H1 (cell line): ENCODE data around the gene MAN2A1. TPM values are rescaled to one million over a fixed set of nuclear protein-coding genes. Genes with fewer than 3 reads are reported as not detected.

Source experiments
- CTCF ChIA-PET: fragments of 300-600 bp; sonication (Branson Sonifier 250); formaldehyde crosslinking; loops from one replicate; lab custom pipeline; 2021; ENCODE audit not compliant: partially characterized antibody; lab: Charles Lee
- POLR2A ChIA-PET: fragments of 300-600 bp; sonication (Branson Sonifier 250); formaldehyde crosslinking; loops from one replicate; lab custom pipeline; 2021; ENCODE audit warnings: inconsistent platforms; ENCODE audit not compliant: partially characterized antibody; lab: Charles Lee
- DNase-seq, 2 experiments: peaks; one replicate each; pipeline versions ENCODE4 v3.0.0 to v3.0.0-alpha.2; 2010 to 2022; ENCODE audit warnings: low spot score in 2 of 2, low read depth in 1 of 2, mixed read lengths in 1 of 2
- FAIRE-seq: peaks from 2 replicates; lab custom pipeline; 2011; peaks lifted over from hg19 to GRCh38; lab: Jason Lieb, UNC
- H2AFZ ChIP-seq: 2 replicates; pipeline ENCODE4 v1.8.1; 2012; ENCODE audit warnings: low read length, inconsistent platforms
- H2AK5ac ChIP-seq: 2 replicates; pipeline ENCODE4 v1.6.1; 2013; ENCODE audit warnings: low read depth, low read length
- H2BK120ac ChIP-seq: replicated peaks from 2 replicates; pipeline ENCODE3; 2013; ENCODE audit warnings: low read depth, low read length, inconsistent platforms
- H2BK12ac ChIP-seq: 2 replicates; pipeline ENCODE4 v1.6.1; 2013; ENCODE audit warnings: low read depth, low read length
- H2BK15ac ChIP-seq: 2 replicates; pipeline ENCODE4 v1.6.1; 2013; ENCODE audit warnings: low read length
- H2BK20ac ChIP-seq: 2 replicates; pipeline ENCODE4 v1.6.1; 2013; ENCODE audit warnings: low read length
- H2BK5ac ChIP-seq: 2 replicates; pipeline ENCODE4 v1.6.1; 2013; ENCODE audit warnings: low read depth, low read length
- H3K14ac ChIP-seq: 2 replicates; pipeline ENCODE4 v1.6.1; 2013; ENCODE audit warnings: inconsistent platforms; ENCODE audit not compliant: insufficient read length
- H3K18ac ChIP-seq: 2 replicates; pipeline ENCODE4 v1.6.1; 2013; ENCODE audit warnings: low read length; ENCODE audit errors: extremely low read depth
- H3K23ac ChIP-seq: 2 replicates; pipeline ENCODE4 v1.6.1; 2013; ENCODE audit warnings: inconsistent platforms; ENCODE audit not compliant: insufficient read length
- H3K23me2 ChIP-seq: 2 replicates; pipeline ENCODE4 v1.6.1; 2013; ENCODE audit warnings: low read depth, low read length
- H3K27ac ChIP-seq: 2 replicates; pipeline ENCODE4 v1.6.1; 2011; ENCODE audit warnings: low read depth, low read length, inconsistent platforms
- H3K27me3 ChIP-seq, 4 experiments: replicated peaks in 1 of 4; 1 replicate in 1 of 4; 2 replicates in 3 of 4; pipeline versions ENCODE4 v1.6.1 to v1.8.1; 2011 to 2013; ENCODE audit warnings: low read length in 3 of 4, mild to moderate bottlenecking in 3 of 4, inconsistent platforms in 2 of 4, mixed read lengths in 2 of 4, moderate library complexity in 1 of 4; ENCODE audit not compliant: control insufficient read depth in 3 of 4, insufficient read depth in 3 of 4; ENCODE audit errors: extremely low read depth in 1 of 4
- H3K36me3 ChIP-seq, 4 experiments: 2 replicates each; pipeline versions ENCODE4 v1.6.1 to v1.8.1; 2011 to 2013; ENCODE audit warnings: mild to moderate bottlenecking in 4 of 4, low read length in 3 of 4, moderate library complexity in 2 of 4, control low read depth in 1 of 4, inconsistent platforms in 1 of 4; ENCODE audit not compliant: insufficient read depth in 4 of 4, control insufficient read depth in 2 of 4
- H3K4ac ChIP-seq: replicated peaks from 2 replicates; pipeline ENCODE3; 2013; ENCODE audit warnings: low read length, low read depth, mixed read lengths, inconsistent platforms; ENCODE audit not compliant: insufficient read length
- H3K4me1 ChIP-seq, 4 experiments: replicated peaks in 1 of 4; 1 replicate in 1 of 4; 2 replicates in 3 of 4; pipeline versions ENCODE4 v1.6.1 to v1.8.1; 2011 to 2013; ENCODE audit warnings: low read length in 3 of 4, inconsistent platforms in 2 of 4, mixed read lengths in 1 of 4; ENCODE audit not compliant: insufficient read depth in 4 of 4, control insufficient read depth in 3 of 4
- H3K4me2 ChIP-seq, 2 experiments: 2 replicates each; pipeline versions ENCODE4 v1.6.1 to v1.8.1; 2011 to 2013; ENCODE audit warnings: low read depth in 2 of 2, low read length in 2 of 2, control low read depth in 1 of 2, inconsistent platforms in 1 of 2, mild to moderate bottlenecking in 1 of 2; ENCODE audit not compliant: insufficient read depth in 1 of 2
- H3K4me3 ChIP-seq, 4 experiments: fragments of 200-600, 300-600 bp in 1 of 4; sonication (generic), shearing (Covaris generic), sonication (Bioruptor Twin) in 1 of 4; 2 replicates each; pipeline versions ENCODE4 v1.5.1 to v1.8.1; 2011 to 2016; ENCODE audit warnings: low read length in 4 of 4, low read depth in 3 of 4, control low read depth in 2 of 4, inconsistent platforms in 2 of 4, mild to moderate bottlenecking in 2 of 4, mixed read lengths in 1 of 4, moderate library complexity in 1 of 4; ENCODE audit not compliant: insufficient read depth in 2 of 4; ENCODE audit errors: extremely low read depth in 1 of 4
- H3K56ac ChIP-seq: replicated peaks from 2 replicates; pipeline ENCODE3; 2013; ENCODE audit warnings: low read depth, mild to moderate bottlenecking, mixed read lengths, low read length, inconsistent platforms; ENCODE audit not compliant: insufficient read length
- H3K79me1 ChIP-seq: 2 replicates; pipeline ENCODE4 v1.6.1; 2013; ENCODE audit warnings: low read depth, low read length, control low read depth
- H3K79me2 ChIP-seq, 2 experiments: 2 replicates each; pipeline versions ENCODE4 v1.6.1 to v1.8.1; 2012 to 2013; ENCODE audit warnings: low read length in 2 of 2, mild to moderate bottlenecking in 2 of 2, inconsistent platforms in 1 of 2; ENCODE audit not compliant: insufficient read depth in 2 of 2, control insufficient read depth in 1 of 2
- H3K9ac ChIP-seq, 4 experiments: replicated peaks in 1 of 4; 1 replicate in 1 of 4; 2 replicates in 3 of 4; pipeline versions ENCODE4 v1.6.1 to v1.8.1; 2011 to 2013; ENCODE audit warnings: low read depth in 3 of 4, low read length in 3 of 4, control low read depth in 2 of 4, mild to moderate bottlenecking in 2 of 4, moderate library complexity in 2 of 4, inconsistent platforms in 1 of 4; ENCODE audit errors: extremely low read depth in 1 of 4
- H3K9me3 ChIP-seq, 2 experiments: 2 replicates each; pipeline versions ENCODE4 v1.6.1 to v1.8.1; 2012 to 2013; ENCODE audit warnings: mild to moderate bottlenecking in 2 of 2, moderate library complexity in 2 of 2, control low read depth in 1 of 2, inconsistent platforms in 1 of 2, low read depth in 1 of 2, low read length in 1 of 2, mixed read lengths in 1 of 2; ENCODE audit not compliant: insufficient read depth in 2 of 2
- H4K20me1 ChIP-seq, 2 experiments: replicated peaks in 1 of 2; 2 replicates each; pipeline versions ENCODE3 to v1.8.1; 2011 to 2013; ENCODE audit warnings: inconsistent platforms in 2 of 2, low read length in 2 of 2, mild to moderate bottlenecking in 1 of 2; ENCODE audit not compliant: insufficient read depth in 2 of 2, control insufficient read depth in 1 of 2
- H4K5ac ChIP-seq: 2 replicates; pipeline ENCODE4 v1.6.1; 2013; ENCODE audit warnings: low read length, low read depth, mixed read lengths, inconsistent platforms; ENCODE audit not compliant: insufficient read length
- H4K8ac ChIP-seq: 2 replicates; pipeline ENCODE4 v1.8.0; 2013; ENCODE audit warnings: mild to moderate bottlenecking, moderate library complexity, low read length, inconsistent platforms; ENCODE audit not compliant: insufficient read depth; ENCODE audit errors: extremely low read depth
- H4K91ac ChIP-seq: replicated peaks from 2 replicates; pipeline ENCODE3; 2013; ENCODE audit warnings: low read length, mixed read lengths, inconsistent platforms; ENCODE audit not compliant: insufficient read length
- BRCA1 ChIP-seq: IDR thresholded peaks from 2 replicates; pipeline ENCODE4 v1.6.1; 2012; ENCODE audit warnings: low read depth, low read length, improper control_type of control experiment
- EZH2 ChIP-seq: fragments of 200-600 bp; sonication (generic); IDR thresholded peaks from 2 replicates; pipeline ENCODE4 v1.7.1; 2012; ENCODE audit warnings: low read depth, mild to moderate bottlenecking, moderate library complexity, low read length, inconsistent platforms; ENCODE audit not compliant: severe bottlenecking
- JUND ChIP-seq: IDR thresholded peaks from 2 replicates; pipeline ENCODE4 v1.6.1; 2011; ENCODE audit warnings: mild to moderate bottlenecking, improper control_type of control experiment, low read length
- KDM5A ChIP-seq: fragments of 200-600 bp; IDR thresholded peaks from 2 replicates; pipeline ENCODE4 v1.7.1; 2012; ENCODE audit warnings: mild to moderate bottlenecking, low read length, inconsistent platforms, mixed read lengths
- NANOG ChIP-seq: IDR thresholded peaks from 2 replicates; pipeline ENCODE4 v1.6.1; 2011; ENCODE audit warnings: low read length, low read depth, mild to moderate bottlenecking, inconsistent platforms; ENCODE audit not compliant: insufficient read depth, poor library complexity, severe bottlenecking
- SP2 ChIP-seq: IDR thresholded peaks from 2 replicates; pipeline ENCODE4 v1.6.1; 2012; ENCODE audit warnings: mild to moderate bottlenecking, low read length, inconsistent platforms
- SRF ChIP-seq: IDR thresholded peaks from 2 replicates; pipeline ENCODE4 v1.6.1; 2011; ENCODE audit warnings: mild to moderate bottlenecking, low read depth, low read length, moderate library complexity
- TAF7 ChIP-seq: optimal IDR thresholded peaks from 2 replicates; pipeline ENCODE3; 2011; ENCODE audit warnings: low read depth, mild to moderate bottlenecking, inconsistent platforms, low read length, moderate library complexity, borderline replicate concordance
- TCF12 ChIP-seq: IDR thresholded peaks from 2 replicates; pipeline ENCODE4 v1.6.1; 2011; ENCODE audit warnings: low read depth, mild to moderate bottlenecking, low read length
- WGBS, 2 experiments: shearing (Covaris generic) in 1 of 2; methylation state at CpG; one replicate each; pipeline versions ENCODE4 v1.1.6 to v1.1.7; 2013 to 2015; ENCODE audit warnings: low lambda C conversion rate in 2 of 2, mixed read lengths in 2 of 2, inconsistent platforms in 1 of 2, low coverage in 1 of 2, missing lambda C conversion rate in 1 of 2; ENCODE audit not compliant: insufficient replicate concordance in 2 of 2, insufficient coverage in 1 of 2, insufficient read length in 1 of 2; ENCODE audit errors: extremely low coverage in 1 of 2, missing lambda C conversion rate in 1 of 2; 5-methylcytosine and 5-hydroxymethylcytosine counted together
- polyA plus RNA-seq, 7 experiments: library from polyadenylated mRNA; depleted of rRNA in 3 of 7; stranded (reverse) in 5 of 7; unstranded in 2 of 7; fragments of >200 nt in 5 of 7; fragments of 200-250 nt in 2 of 7; gene quantifications; 1 replicate in 5 of 7; 2 replicates in 1 of 7; 4 replicates in 1 of 7; pipeline versions ENCODE4 v1.2.1 to v1.2.3, GENCODE V29; 2011 to 2013; ENCODE audit warnings: missing spikeins in 2 of 7, mixed read lengths in 2 of 7
- total RNA-seq: library from RNA; stranded (reverse); fragmentation: NEBNext Ultra II Directional; extraction: Animal tissue kit (Norgen Biotek cat#: 25700); gene quantifications from 2 replicates; pipeline ENCODE4 v1.2.1, GENCODE V29; 2021
- TF ChIP-seq, protein P1 (sequence below), 3 experiments: IDR thresholded peaks; 1 replicate in 2 of 3; 2 replicates in 1 of 3; pipeline versions ENCODE4 v1.5.1 to v1.6.1; 2011; ENCODE audit warnings: low read length in 3 of 3, mild to moderate bottlenecking in 3 of 3, inconsistent platforms in 2 of 3, low read depth in 1 of 3, moderate library complexity in 1 of 3; ENCODE audit not compliant: insufficient read depth in 1 of 3; ENCODE audit errors: control extremely low read depth in 1 of 3

MAN2A1 gene
- total and polyA plus RNA-seq, 2 of the 8 experiments (the other 6 are each of a cell fraction or from before 2014, with no cell fraction given), result 29.1 to 102 TPM

DNA sequence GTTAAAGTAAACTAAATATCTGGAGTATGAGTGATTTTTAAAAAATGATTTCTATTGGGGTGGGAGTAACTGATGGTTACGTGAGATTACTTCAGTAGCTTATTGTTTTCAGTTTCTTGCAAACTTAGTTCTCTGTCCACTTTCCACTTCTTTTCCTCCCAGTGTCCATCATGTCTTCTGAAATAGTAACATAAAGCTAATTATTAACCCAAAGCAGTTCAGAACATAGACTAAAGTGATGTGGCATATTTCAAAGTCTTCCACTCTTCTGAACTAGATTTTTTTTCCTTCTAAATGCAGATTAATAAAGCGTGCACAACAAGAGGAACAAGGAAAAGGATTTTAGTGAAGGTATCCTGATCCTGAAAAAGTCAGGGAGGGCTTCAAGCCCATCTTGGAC is 114.1 kb downstream of the MAN2A1 start:
- WGBS, 2 experiments, result 87% methylated on average over 2 of the region's 2 CpGs; no CpG with 5 or more reads in 1 of the 2 experiments
- CTCF ChIA-PET, result interaction anchor here (0.8 kb wide), 1 partner anchor 9 kb away, joined by 3 read pairs; no protein-coding TSS in a partner anchor
- no peak overlapping the region for H3K27ac ChIP-seq

More for the DNA sequence above, 114.1 kb downstream of the MAN2A1 start:
- Histone ChIP-seq H3K14ac (no peak overlapping the region), H4K91ac (no peak overlapping the region), H2AFZ (no peak overlapping the region), H2BK5ac (no peak overlapping the region), H3K9me3 (no peaks in the 10 kb centered on the region), H2BK120ac (no peak overlapping the region), H3K36me3 (peaks cover 0 to 16% (median 4%) of the 10 kb centered on the region in 4 experiments; a peak in 3 of 8 replicates), H4K5ac (no peak overlapping the region), H3K18ac (no peak overlapping the region), H3K56ac (no peak overlapping the region), H4K8ac (no peak overlapping the region), H3K4ac (no peak overlapping the region), H4K20me1 (peaks cover 0 to 3% of the 10 kb centered on the region in 2 experiments), H3K4me3 (no peak overlapping the region), H2BK12ac (no peak overlapping the region), H3K9ac (no peak overlapping the region), H3K79me1 (no peaks in the 10 kb centered on the region), H2BK15ac (no peak overlapping the region), H3K79me2 (0 out of 4 replicates have a peak, but pooled peaks cover 0 to 3% of the 10 kb centered on the region in 2 experiments), H2BK20ac (no peak overlapping the region), H3K27me3 (no peaks in the 10 kb centered on the region), H3K4me2 (no peak overlapping the region), H2AK5ac (no peak overlapping the region), H3K23me2 (no peaks in the 10 kb centered on the region), H3K4me1 (peaks cover 0 to 4% (median 2%) of the 10 kb centered on the region in 4 experiments; a peak in 3 of 7 replicates), H3K23ac (no peak overlapping the region)
- no peak for FAIRE-seq
- no peak for DNase-seq
- TF ChIP-seq EZH2 (no peak), SRF (no peak), TCF12 (no peak), SP2 (no peak), BRCA1 (no peak), JUND (no peak), TAF7 (no peak), KDM5A (no peak), NANOG (no peak)
- TF ChIP-seq, protein P1, sequence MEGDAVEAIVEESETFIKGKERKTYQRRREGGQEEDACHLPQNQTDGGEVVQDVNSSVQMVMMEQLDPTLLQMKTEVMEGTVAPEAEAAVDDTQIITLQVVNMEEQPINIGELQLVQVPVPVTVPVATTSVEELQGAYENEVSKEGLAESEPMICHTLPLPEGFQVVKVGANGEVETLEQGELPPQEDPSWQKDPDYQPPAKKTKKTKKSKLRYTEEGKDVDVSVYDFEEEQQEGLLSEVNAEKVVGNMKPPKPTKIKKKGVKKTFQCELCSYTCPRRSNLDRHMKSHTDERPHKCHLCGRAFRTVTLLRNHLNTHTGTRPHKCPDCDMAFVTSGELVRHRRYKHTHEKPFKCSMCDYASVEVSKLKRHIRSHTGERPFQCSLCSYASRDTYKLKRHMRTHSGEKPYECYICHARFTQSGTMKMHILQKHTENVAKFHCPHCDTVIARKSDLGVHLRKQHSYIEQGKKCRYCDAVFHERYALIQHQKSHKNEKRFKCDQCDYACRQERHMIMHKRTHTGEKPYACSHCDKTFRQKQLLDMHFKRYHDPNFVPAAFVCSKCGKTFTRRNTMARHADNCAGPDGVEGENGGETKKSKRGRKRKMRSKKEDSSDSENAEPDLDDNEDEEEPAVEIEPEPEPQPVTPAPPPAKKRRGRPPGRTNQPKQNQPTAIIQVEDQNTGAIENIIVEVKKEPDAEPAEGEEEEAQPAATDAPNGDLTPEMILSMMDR (IDR thresholded peaks at IDR 0.05; ENCODE audit: control extremely low read depth in 1 of 3, insufficient read depth in 1 of 3, low read depth in 1 of 3, low read length in 3 of 3), result no peak
- POLR2A ChIA-PET, result no interaction called here
